NCI-H1694 (cell line): Measurements from ENCODE around the gene TBC1D25.

Experiments
- DNase-seq: peaks from one replicate; lab custom pipeline; 2025; lab: John Stamatoyannopoulos, UW

The TBC1D25 gene, protein sequence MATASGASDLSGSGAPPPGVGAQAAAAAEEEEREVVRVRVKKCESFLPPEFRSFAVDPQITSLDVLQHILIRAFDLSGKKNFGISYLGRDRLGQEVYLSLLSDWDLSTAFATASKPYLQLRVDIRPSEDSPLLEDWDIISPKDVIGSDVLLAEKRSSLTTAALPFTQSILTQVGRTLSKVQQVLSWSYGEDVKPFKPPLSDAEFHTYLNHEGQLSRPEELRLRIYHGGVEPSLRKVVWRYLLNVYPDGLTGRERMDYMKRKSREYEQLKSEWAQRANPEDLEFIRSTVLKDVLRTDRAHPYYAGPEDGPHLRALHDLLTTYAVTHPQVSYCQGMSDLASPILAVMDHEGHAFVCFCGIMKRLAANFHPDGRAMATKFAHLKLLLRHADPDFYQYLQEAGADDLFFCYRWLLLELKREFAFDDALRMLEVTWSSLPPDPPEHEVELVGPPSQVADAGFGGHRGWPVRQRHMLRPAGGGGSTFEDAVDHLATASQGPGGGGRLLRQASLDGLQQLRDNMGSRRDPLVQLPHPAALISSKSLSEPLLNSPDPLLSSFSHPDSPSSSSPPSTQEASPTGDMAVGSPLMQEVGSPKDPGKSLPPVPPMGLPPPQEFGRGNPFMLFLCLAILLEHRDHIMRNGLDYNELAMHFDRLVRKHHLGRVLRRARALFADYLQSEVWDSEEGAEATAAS

DNA sequence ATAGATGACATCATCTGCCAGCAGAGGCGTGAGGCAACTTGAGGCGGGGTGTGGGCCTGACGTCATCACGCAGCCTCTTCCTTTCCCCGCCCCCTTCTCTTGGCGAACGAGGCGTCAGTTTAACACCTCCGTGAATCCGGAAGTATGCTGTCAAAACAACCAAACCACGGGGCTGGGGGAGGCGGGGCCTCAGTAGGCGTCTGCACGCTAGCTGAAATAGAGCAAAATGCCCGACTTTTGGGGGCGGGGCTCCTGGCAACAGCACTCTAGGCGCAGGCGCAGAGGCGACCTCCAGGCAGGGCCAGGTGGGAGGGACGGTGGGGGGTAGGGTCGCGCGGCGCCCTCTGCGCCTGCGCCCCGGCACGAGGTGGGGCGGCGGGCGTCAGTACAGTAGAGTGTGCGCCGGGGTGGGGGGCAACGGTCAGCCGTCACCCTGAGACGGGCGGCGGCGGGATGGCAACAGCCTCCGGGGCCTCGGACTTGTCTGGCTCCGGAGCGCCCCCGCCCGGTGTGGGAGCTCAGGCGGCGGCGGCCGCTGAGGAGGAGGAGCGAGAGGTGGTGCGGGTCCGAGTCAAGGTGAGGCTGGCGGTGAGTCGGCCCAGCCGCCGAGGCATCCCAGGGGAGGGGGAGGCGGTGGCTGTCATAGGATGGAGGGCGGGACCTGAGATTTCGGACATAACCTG, at the start of gene TBC1D25:
TBC1D25 (plus strand) TSS at position 370 of the 683 bp plus-strand sequence; CDS start at position 454, 84 bp downstream.
- peak; percentile 96 for DNase-seq

DNA sequence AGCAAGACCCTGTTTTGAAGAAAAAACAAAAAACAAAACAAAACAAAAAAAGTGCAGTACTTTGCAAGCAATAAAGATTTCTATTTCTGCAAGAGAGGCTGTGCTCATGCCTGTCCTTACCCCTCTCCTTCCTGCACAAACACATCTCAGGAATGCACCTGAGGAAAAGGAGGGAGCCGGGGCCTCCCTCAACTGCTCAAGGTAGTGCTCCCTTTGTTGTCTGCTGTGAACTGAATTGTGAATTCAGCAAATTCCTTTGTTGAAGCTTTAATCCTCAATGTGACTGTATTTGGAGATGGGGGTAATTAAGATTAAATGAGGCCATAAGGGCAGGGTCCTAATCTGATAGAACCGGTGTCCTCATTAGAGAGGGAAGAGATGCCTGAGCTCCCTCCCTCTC, 49.6 kb upstream of the TBC1D25 start:
- no peak for DNase-seq

DNA sequence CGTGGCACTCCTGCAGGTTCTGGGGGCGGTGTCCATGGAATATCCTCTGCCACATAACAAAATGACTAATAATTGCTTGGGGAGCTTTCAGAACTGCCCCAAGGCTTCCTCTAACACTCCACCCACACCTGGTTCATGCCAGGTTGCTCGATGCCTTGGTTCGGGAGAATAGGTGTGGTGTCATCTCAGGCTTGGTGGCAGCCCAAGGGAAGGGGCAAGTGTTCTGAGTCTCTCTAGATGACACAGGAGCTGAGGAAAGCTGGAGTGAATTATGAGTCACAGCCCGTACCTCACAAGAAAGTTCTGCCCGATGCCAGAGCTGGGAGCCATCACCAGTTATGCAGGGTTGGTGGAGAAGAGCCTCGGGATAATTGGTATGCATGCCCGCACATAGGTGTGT, 48.9 kb upstream of the TBC1D25 start:
- DNase-seq, result no peak

DNA sequence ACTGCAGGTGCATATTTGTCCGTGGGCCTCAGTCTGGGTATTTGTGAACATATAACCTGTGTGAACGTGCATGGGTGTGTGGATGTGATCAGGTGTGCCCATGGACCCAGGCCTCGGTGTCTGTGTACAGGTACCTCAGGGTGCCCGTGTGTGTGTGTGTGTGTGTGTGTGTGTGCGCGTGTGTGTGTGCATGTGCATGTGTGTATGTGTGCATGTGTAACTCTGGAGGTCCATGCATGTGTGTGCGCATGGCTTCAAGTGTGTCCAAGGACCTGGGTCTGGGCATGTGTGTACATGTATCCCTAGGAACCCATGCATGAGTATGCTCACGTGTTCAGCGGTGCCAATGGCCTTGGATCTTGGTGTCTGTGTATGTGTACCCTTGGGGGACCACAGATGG, 47.7 kb upstream of the TBC1D25 start:
- DNase-seq, result no peak

DNA sequence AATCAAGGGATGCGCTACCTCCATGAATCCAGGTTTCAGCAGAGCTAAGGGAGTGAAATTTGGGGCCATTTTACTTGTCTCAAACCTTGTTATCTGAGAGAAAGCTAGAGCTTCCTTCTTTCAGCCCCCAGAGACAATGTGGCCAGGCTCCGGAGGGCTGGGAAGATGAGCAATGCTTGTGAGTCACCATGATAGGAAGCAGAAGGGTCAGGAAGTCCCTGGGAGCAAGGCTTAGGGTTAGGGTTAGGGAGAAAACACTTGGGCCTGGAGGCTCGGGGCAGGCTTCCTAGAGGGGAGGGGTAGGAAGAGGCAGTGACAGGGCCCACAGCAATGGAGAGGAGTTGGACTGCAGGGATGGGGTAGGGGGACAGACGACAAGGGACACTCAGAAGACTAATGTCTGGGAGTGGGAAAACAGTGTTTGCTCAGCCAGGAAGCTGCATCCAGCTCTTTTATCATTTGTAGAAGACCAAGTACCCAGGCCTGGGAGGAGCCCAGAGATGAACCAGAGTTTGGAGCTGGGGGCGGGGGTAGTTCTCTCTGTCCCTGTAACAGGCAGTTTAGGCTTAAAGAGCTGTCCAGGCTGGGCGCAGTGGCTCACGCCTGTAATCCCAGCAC, 47.1 kb upstream of the TBC1D25 start:
- no peak for DNase-seq

DNA sequence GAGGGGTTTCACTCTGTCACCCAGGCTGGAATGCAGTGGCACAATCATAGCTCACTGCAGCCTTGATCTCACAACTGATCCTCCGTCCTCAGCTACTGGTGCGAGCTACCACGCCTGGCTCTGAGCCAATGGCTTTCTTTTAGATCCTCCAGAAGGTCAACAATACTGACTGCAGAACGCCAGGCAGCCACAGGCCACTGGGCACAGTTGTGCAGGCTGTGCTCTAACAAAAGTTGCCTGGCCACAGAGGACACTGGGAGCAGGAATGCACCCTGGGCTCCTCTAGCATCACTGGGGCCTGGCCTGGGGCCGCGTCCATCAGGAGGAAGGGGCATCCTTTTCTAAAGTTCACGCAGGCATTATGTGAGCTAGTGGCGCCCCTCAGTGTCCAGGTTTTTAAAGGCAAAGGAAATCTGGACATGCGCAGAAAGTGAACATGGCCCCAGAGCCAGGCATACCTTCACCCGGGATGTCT, 45.6 kb upstream of the TBC1D25 start:
- no peak for DNase-seq

DNA sequence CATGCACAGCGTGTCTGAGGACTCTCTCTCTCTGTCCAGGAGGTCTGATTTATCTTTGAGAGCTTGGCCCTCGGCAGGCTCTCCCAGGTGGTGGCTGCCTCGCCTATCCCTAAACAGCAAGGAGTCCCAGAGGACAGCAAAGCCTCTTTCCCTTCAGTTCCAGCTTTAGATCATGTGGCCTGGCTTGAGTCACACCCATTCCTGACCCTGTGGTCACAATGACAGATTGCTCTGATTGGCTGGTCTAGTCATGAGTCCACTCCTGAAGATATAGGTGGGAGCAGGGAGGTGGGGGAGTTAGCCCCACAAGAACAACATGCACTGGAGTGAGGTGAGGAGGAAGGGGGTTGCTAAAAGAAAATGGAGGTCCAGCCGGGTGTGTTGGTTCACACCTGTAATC, 42.9 kb upstream of the TBC1D25 start:
- DNase-seq, result no peak

DNA sequence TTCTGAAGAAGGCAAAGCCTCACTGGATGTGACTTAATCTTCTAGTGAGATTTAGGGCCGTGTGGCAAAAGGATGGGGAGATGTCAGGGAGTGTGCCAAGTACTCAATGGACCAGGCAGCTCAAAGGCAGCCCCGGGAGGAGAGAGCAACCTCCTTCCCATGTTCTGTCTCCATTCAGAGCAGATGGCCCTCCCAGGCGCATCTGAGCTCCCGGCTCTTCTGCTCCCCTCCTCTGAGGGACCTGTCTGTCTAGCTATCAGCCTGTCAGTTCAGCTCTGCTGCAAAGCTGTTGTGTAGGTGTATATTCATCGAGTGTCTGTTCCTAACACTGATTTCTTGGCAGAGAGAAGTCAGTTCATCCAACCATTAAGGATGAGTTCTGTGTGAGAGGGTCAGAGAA, 41.6 kb upstream of the TBC1D25 start:
- DNase-seq, result no peak

DNA sequence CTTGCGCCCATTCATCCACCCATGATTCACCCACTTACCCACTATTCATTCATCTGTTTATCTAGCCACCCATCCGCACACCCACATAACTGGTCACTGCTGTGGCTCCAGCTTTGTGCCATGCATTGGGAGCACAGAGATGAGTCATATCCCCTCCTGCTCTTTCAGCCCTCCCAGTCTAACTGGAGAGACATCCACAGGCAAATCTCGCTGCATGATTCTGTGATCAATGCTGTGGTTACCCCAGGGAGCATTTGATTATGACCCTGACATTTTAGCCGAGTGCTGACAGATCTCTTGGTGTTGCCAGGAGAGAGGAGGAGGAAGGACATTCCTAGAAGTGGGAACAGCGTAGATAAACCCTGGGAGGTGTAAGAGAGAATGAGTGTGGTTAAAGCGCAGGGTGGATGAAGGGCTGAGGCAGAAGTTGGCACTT, 41.1 kb upstream of the TBC1D25 start:
- no peak for DNase-seq

DNA sequence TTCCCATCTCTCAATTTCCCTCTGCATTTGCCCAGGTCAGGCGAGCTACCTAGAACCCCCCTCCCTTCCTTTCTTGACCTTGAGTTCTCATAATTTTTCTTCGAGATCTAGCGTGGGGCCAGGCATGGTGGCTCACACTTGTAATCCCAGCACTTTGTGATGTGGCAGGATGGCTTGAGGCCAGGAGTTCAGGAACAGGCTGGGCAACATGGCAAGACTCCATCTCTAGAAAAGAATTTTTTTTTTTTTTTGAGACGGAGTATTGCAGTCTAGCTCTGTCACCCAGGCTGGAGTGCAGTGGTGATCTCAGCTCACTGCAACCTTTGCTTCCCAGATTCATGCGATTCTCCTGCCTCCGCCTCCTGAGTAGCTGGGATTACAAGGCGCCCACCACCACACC, 35.3 kb upstream of the TBC1D25 start:
- no peak for DNase-seq

DNA sequence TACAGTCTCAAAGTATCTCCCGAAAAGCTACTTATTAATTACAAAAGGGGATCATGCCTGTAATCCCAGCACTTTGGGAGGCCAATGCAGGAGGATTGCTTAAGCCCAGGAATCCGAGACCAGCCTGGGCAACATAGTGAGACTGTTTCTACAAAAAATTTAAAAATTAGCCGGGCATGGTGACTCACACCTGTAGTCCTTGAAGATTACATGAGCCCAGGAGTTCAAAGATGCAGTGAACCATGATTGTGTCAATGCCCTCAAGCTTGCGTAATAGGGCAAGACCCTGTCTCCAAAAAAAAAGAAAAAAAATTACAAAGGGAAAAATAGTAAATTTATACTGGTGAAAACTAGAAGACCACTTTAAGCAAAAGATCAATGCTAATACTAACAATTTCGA, 34.0 kb upstream of the TBC1D25 start:
- no peak for DNase-seq

DNA sequence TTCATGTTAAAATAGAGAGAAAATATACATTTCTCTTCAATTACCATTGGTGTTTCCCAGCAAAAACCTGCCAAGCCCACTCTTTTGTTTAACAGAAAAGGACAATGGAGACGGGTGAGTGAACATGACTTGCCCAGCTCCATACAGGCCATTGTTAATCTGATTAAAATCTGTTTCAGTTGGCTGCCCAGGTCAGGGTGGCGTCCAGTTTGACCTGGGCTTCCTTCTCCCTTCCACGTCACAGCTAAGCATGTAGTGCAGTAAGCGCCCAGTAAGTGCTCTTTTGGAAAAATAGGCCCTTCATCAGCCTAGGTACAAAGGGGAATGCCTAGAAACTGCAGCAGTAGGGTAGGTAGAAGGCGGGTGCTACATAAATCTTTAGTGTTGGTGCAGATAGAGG, 32.3 kb upstream of the TBC1D25 start:
- no peak for DNase-seq

DNA sequence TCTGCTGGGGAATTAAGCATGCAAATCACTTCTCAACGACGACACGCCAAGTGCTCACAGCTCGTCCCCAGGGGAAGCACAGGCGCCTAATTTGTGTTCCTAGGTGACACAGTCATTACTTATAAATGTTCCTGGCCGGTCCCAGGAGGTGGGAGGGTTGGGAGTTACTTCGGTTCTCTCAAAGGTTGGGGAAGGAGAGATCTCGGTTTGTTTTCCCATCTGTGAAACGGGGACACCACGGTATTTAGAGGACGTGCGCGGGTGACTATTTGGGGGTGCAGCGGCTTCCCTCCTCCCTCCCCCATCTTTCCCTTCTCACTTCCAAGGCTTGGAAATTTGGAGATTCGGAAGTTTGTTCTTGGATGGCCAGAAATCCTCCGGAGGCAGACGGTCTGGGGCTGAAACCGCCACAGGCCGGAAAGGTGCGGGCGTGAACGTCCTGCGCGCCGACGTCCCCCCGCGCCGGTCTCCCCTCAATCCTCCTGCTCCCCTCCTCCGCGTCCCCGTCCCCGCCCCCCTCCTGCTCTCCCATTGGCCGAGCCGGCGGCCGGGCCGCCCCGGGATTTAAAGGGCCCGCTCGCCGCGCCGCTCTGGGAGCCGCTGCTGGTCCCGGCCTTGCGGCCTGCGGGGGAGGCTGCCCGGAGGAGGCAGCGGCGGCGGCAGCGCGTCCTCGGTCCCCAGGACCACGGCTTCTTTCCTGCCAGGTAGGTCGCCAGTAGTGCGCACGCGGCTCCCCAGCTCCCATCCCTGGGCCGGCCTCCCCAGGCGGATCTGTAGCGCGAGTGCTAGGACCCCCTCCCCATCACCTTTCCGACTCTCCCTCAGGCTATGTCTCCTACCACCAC, 30.9 kb upstream of the TBC1D25 start, which contains the start of gene PORCN:
PORCN (plus strand) TSS at position 593 of the 845 bp plus-strand sequence. CDS start 829 bp downstream, outside the sequence.
- DNase-seq, result peak; percentile 10

DNA sequence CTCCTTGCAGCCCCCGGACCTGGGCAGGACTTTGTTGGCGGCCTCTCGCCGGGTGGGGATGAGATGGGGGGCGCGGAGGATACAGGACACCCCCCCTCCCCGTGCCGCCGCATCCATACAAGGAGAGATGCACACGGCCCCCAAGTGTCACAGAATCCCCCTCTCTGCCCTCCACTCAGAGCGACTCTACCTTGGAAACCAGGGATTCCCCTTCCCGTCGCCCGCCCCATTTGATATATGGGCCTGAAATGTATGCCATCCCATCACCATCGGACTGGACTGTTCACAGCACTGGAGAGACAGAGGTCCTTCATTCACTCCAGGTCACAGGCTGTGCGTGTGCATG, 30.3 kb upstream of the TBC1D25 start:
- DNase-seq, result no peak

DNA sequence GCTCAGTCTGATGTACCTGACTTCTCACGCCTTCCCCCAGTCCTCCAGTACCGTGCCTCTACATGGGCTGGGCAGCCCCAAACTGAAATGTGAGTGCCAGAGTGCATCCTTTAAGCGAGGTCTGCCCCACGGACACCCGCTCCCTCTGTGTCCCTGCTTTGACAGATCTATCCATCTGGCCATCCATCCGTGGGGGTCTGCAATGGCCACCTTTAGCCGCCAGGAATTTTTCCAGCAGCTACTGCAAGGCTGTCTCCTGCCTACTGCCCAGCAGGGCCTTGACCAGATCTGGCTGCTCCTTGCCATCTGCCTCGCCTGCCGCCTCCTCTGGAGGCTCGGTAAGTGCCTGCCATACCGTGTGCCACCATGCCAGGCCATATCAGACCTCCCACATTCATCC, 29.9 kb upstream of the TBC1D25 start:
- DNase-seq, result no peak

DNA sequence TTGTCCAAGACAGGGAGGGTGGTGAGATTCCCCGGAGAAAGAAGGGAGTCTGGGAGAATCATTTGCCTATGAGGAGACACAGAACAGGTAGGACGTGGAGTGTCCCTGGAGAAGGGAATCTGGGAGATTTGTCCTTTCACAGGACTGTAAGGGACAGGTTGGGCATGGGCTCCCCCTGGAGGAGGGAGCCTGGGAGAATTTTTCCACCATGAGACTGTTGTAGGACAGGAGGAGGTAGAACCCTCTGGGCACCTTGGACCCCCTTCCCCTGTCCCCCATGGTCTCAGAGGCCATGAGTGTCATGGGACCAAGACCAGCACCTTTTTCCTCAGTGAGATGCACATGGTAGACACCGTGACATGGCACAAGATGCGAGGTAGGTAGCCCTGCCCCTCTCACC, 28.0 kb upstream of the TBC1D25 start:
- peak; percentile 30 for DNase-seq

DNA sequence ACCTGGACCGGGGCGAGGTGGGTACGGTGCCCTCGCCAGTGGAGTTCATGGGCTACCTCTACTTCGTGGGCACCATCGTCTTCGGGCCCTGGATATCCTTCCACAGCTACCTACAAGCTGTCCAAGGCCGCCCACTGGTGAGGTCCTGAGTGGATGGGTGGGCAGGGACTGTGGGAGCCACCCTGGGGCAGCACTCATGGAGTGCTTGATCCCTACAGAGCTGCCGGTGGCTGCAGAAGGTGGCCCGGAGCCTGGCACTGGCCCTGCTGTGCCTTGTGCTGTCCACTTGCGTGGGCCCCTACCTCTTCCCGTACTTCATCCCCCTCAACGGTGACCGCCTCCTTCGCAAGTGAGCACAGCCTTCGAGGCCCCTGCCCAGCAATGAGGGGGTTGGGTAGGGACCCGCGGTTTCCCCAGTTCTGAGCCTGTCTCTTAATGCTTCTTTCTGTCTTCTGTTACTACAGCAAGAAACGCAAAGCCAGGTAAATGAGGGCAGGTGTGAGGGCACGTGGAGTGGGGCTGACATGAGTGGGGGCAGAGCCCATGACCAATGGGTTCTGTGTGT, 27.1 kb upstream of the TBC1D25 start:
- DNase-seq, result no peak

DNA sequence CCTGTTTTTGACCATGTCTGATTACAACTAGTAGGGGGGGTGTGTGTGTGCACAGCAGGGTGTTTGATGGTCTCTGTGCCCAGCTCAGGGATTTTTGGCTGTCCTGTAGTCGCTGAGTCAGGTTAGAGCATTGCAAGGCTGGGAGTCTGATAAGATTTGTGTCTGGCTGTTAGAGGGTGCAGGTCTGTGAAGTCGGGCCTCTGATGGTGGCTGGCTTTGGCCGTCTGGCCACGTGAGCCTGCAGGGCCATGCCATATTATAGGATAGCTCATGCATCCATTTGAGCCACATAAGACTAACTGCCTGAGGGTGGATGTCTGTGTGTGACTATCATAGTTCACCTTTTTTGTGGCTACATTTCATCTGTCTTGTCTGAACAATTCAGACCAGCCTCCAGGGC, 25.8 kb upstream of the TBC1D25 start:
- DNase-seq, result no peak

DNA sequence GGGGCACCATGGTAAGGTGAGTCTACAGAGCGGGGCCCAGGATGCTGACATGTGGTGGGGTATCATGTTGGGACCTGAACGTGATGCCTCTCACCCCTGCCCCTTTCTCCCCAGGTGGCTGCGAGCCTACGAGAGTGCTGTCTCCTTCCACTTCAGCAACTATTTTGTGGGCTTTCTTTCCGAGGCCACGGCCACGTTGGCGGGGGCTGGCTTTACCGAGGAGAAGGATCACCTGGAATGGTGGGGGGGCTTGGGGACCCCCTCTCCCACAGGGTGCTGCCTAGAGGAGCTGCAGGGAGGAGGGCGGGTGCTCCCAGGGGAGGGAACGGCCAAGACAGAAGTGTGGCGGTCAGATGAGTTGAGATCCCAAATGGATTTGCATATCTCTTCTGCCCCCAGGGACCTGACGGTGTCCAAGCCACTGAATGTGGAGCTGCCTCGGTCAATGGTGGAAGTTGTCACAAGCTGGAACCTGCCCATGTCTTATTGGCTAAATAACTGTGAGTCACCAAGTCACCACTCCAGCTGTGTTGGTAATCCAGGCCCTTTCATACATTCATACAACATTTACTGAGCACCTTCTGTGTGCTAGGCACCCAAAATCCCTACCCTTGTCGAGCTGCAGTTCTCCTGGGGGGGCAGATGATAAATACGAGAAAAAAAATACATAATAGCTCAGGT, 25.2 kb upstream of the TBC1D25 start:
- no peak for DNase-seq

DNA sequence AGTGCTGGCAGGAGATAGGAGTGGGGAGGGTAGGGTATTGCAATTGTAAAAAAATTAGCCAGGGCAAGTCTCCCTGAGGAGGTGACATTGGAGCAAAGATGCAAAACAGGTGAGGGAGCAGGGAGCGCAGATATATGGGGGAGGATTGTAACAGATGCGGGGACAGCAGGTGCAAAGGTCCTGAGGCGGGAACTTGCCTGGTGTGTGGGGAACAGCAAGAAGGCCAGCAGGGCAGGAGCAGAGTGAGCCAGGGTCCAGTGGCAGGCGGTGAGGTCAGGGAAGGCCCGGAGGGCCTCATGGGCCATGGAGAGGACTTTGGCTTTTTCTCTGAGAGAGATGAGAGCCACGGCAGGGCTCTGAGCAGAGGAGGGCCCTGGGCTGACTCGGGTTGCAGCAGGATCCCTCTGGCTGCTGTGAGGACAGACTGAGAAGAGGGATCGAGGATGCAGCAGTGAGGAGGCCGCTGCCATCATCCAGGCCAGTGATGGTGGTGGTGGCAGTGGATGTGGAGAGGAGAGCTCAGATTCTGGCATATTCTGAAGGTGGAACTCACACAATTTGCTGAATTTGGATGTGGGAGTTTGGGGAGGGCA, 24.6 kb upstream of the TBC1D25 start:
- no peak for DNase-seq
